PC-9 (cell line): Measurements from ENCODE around the gene USP10.

Source experiments
- CTCF ChIP-seq: fragments of 200-600 bp; sonication (generic); conservative IDR thresholded peaks from 2 replicates; pipeline ENCODE4 v1.6.1; 2017; ENCODE audit warnings: mixed run types, antibody characterized with exemption, mild to moderate bottlenecking, moderate library complexity
- EZH2 ChIP-seq: fragments of 200-600 bp; sonication (generic); IDR thresholded peaks from 2 replicates; pipeline ENCODE4 v1.8.0; 2017; ENCODE audit warnings: antibody characterized with exemption, low read depth

GRCh38 chr16:84817613-84818012 is 117.8 kb downstream of the USP10 start:
- TF ChIP-seq CTCF (no peak), EZH2 (no peak)
